GM12892 (cell line): ENCODE results near the gene SLC2A4RG.

Experiments used
- DNase-seq: peaks from one replicate; pipeline ENCODE4 v3.0.0; 2011; ENCODE audit not compliant: insufficient read length
- FAIRE-seq: peaks from 2 replicates; lab custom pipeline; 2011; peaks lifted over from hg19 to GRCh38; lab: Jason Lieb, UNC
- POLR2A ChIP-seq: IDR thresholded peaks from 2 replicates; pipeline ENCODE4 v1.6.1; 2011; ENCODE audit warnings: low read depth, low read length, control low read depth
- POLR2AphosphoS5 ChIP-seq: IDR thresholded peaks from 2 replicates; pipeline ENCODE4 v1.6.1; 2011; ENCODE audit warnings: low read depth, low read length, control low read depth
- TAF1 ChIP-seq: IDR thresholded peaks from 2 replicates; pipeline ENCODE4 v1.6.1; 2011; ENCODE audit warnings: low read depth, mild to moderate bottlenecking, control low read depth, low read length, borderline replicate concordance

Gene SLC2A4RG

GRCh38 chr20:63701329-63702035, 38.1 kb upstream of the SLC2A4RG start:
- DNase-seq (peak; percentile 17), FAIRE-seq (no peak)
- TF ChIP-seq POLR2AphosphoS5 (no peak), POLR2A (0 out of 2 replicates have a peak, but pooled peaks have one; percentile 10)

- FAIRE-seq (no peak), DNase-seq (no peak)
- TF ChIP-seq POLR2A (no peak), POLR2AphosphoS5 (no peak), TAF1 (no peak)
These were observed 37.4 kb upstream of the SLC2A4RG start for GRCh38 chr20:63702036-63702665.

GRCh38 chr20:63702751-63703470, 36.7 kb upstream of the SLC2A4RG start:
- no peak for TF ChIP-seq TAF1
- no peak for TF ChIP-seq POLR2A
- TF ChIP-seq POLR2AphosphoS5 = no peak; the same call in 1 of the 2 replicates
- no peak for DNase-seq
- FAIRE-seq = no peak

GRCh38 chr20:63703471-63703975, 36.1 kb upstream of the SLC2A4RG start:
- FAIRE-seq (no peak), DNase-seq (no peak)
- TF ChIP-seq POLR2A (no peak; the same call in 1 of the 2 replicates), POLR2AphosphoS5 (no peak), TAF1 (no peak)

GRCh38 chr20:63703976-63704748, 35.4 kb upstream of the SLC2A4RG start:
- FAIRE-seq (no peak), DNase-seq (no peak)
- TF ChIP-seq POLR2AphosphoS5 (no peak), POLR2A (no peak), TAF1 (no peak)

DNA sequence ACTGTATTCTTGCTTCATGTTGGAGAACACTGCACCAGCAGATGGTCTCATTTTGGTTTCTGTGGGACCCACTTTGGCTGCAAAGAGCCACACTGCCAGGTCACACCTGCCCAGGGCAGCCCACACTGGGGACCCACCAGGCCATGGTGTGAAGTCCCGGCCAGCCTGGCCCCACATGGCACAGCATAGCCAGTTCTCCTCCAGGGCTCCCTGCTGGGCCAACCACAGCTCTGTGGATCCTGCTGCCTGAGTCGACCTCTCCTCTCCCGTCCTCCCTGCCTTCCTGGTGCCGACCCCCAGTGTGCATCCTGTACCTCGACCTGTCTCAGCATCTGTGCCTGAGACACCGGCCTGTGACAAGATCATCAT, 34.8 kb upstream of the SLC2A4RG start:
- DNase-seq (no peak), FAIRE-seq (no peak)
- TF ChIP-seq TAF1 = no peak
- TF ChIP-seq POLR2A = no peak
- TF ChIP-seq POLR2AphosphoS5 = no peak

- DNase-seq (no peak), FAIRE-seq (no peak)
- TF ChIP-seq POLR2AphosphoS5 (no peak), TAF1 (no peak), POLR2A (no peak)
These were observed 34.1 kb upstream of the SLC2A4RG start for GRCh38 chr20:63705232-63706026.

GRCh38 chr20:63706027-63706695, 33.4 kb upstream of the SLC2A4RG start:
- FAIRE-seq (no peak), DNase-seq (no peak)
- TF ChIP-seq POLR2AphosphoS5 (no peak), POLR2A (no peak), TAF1 (no peak)

- DNase-seq = peak; percentile 60
- peak; percentile 84 for FAIRE-seq
- no peak for TF ChIP-seq POLR2AphosphoS5
- TF ChIP-seq TAF1 = 0 out of 2 replicates have a peak, but pooled peaks have one; percentile 13
- no peak for TF ChIP-seq POLR2A
These were observed 32.6 kb upstream of the SLC2A4RG start for GRCh38 chr20:63706852-63707557.
